GM21526 (cell line): ENCODE data around the gene LSM4.

Experiments
- ATAC-seq: cut with Tn5 transposase; IDR thresholded peaks from one replicate; pipeline ENCODE4 v1.9.1; 2021; ENCODE audit warnings: moderate library complexity; ENCODE audit not compliant: unreplicated experiment, low FRiP score

The LSM4 gene

GRCh38 chr19:18261474-18261873 is 61.4 kb downstream of the LSM4 start:
- no peak for ATAC-seq

GRCh38 chr19:18259893-18260292 is 63.0 kb downstream of the LSM4 start:
- ATAC-seq: no peak

GRCh38 chr19:18257503-18258470 is 65.1 kb downstream of the LSM4 start:
- no peak for ATAC-seq
